ENCODE measurements around the gene DLL3.
A peak's percentile ranks its signal among the peaks of the same experiment; 100 is the strongest.
"Not testable (repeated sequence)": the region's sequence is repeated elsewhere in the genome, so short reads cannot be mapped to it uniquely, and the experiment has no call there.

The DLL3 gene

GRCh38 chr19:39498798-39499642 lies at the start of gene DLL3:
DLL3 (plus strand) TSS chr19:39498947; CDS start chr19:39498975, 28 bp downstream.
- DNase-seq (ENCODE audit: low read depth in 3 of 3, low spot score in 1 of 3), result no peak

GRCh38 chr19:39449116-39449797 lies 49.5 kb upstream of the DLL3 start:
- DNase-seq (ENCODE audit: low read depth in 3 of 3, low spot score in 1 of 3), result no peak

- DNase-seq (ENCODE audit: low read depth in 3 of 3, low spot score in 1 of 3), result not testable (repeated sequence)
Measured at GRCh38 chr19:39451257-39451656, 47.5 kb upstream of the DLL3 start.

- DNase-seq (ENCODE audit: low read depth in 3 of 3, low spot score in 1 of 3), result no peak
Measured at GRCh38 chr19:39463403-39463802, 35.3 kb upstream of the DLL3 start.

- DNase-seq (ENCODE audit: low read depth in 3 of 3, low spot score in 1 of 3), result no peak
Measured at GRCh38 chr19:39465956-39466747, 32.6 kb upstream of the DLL3 start.

GRCh38 chr19:39467941-39468340 lies 30.8 kb upstream of the DLL3 start:
- no peak for DNase-seq (ENCODE audit: low read depth in 3 of 3, low spot score in 1 of 3)

- no peak for DNase-seq (ENCODE audit: low read depth in 3 of 3, low spot score in 1 of 3)
Measured at GRCh38 chr19:39469036-39469435, 29.7 kb upstream of the DLL3 start.

- no peak for DNase-seq (ENCODE audit: low read depth in 3 of 3, low spot score in 1 of 3)
Measured at GRCh38 chr19:39469567-39469966, 29.2 kb upstream of the DLL3 start.

- no peak for DNase-seq (ENCODE audit: low read depth in 3 of 3, low spot score in 1 of 3)
Measured at GRCh38 chr19:39470724-39471339, 27.9 kb upstream of the DLL3 start.

GRCh38 chr19:39471756-39472536 lies 26.8 kb upstream of the DLL3 start:
- no peak for DNase-seq (ENCODE audit: low read depth in 3 of 3, low spot score in 1 of 3)

GRCh38 chr19:39472746-39473442 lies 25.9 kb upstream of the DLL3 start:
- no peak for DNase-seq (ENCODE audit: low read depth in 3 of 3, low spot score in 1 of 3)

- DNase-seq (ENCODE audit: low read depth in 3 of 3, low spot score in 1 of 3), result no peak
Measured at GRCh38 chr19:39473443-39473960, 25.2 kb upstream of the DLL3 start.

- DNase-seq (ENCODE audit: low read depth in 3 of 3, low spot score in 1 of 3), result peak; percentile 29 to 70 (median 47)
Measured at GRCh38 chr19:39474139-39474620, 24.6 kb upstream of the DLL3 start.

GRCh38 chr19:39475748-39476147 lies 23.0 kb upstream of the DLL3 start:
- DNase-seq (ENCODE audit: low read depth in 3 of 3, low spot score in 1 of 3), result no peak

- not testable (repeated sequence) for DNase-seq (ENCODE audit: low read depth in 3 of 3, low spot score in 1 of 3)
Measured at GRCh38 chr19:39479319-39479801, 19.4 kb upstream of the DLL3 start.

GRCh38 chr19:39479916-39480315 lies 18.8 kb upstream of the DLL3 start:
- no peak for DNase-seq (ENCODE audit: low read depth in 3 of 3, low spot score in 1 of 3)

- DNase-seq (ENCODE audit: low read depth in 3 of 3, low spot score in 1 of 3), result peak; percentile 88 to 97 (median 91)
Measured at GRCh38 chr19:39480337-39481228, 18.2 kb upstream of the DLL3 start, which contains the start of gene TIMM50. TIMM50 (plus strand) TSS chr19:39480838; CDS start chr19:39480854, 16 bp downstream.

- DNase-seq (ENCODE audit: low read depth in 3 of 3, low spot score in 1 of 3), result no peak
Measured at GRCh38 chr19:39481229-39481545, 17.6 kb upstream of the DLL3 start.
